ENCODE measurements around the gene PPP6R2. TPM values are rescaled to one million over a fixed set of nuclear protein-coding genes. Genes with fewer than 3 reads are reported as not detected.

The PPP6R2 gene
- total RNA-seq, 2 experiments from 2014 or later: 62.3 to 64.5 TPM

GRCh38 chr22:50445880-50446707 is 103.0 kb downstream of the PPP6R2 start:
- no peak for DNase-seq (ENCODE audit: low spot score)
- CTCF ChIA-PET (ENCODE audit: unreplicated experiment): no interaction called here
- intact Hi-C loops (cut with micrococcal nuclease; ENCODE audit: unreplicated experiment): no loop called here
- Histone ChIP-seq H4K20me1 (ENCODE audit: insufficient read depth, low read length) (no peaks in the 10 kb centered on the region), H3K4me1 (ENCODE audit: insufficient read depth, low read length, poor library complexity, severe bottlenecking) (peaks cover 44% of the 10 kb centered on the region), H3K36me3 (ENCODE audit: insufficient read depth, low read length) (peaks cover 88% of the 10 kb centered on the region), H3K4me2 (ENCODE audit: low read length) (peak overlapping the region; percentile 60), H2AFZ (ENCODE audit: low read length) (no peak overlapping the region), H3K79me2 (ENCODE audit: insufficient read depth, low read depth, low read length) (peaks cover under 1% of the 10 kb centered on the region; the same call in 1 of the 2 replicates), H3K4me3 (ENCODE audit: low read depth, low read length, poor library complexity, severe bottlenecking) (no peak overlapping the region), H3K27ac (ENCODE audit: low read depth, low read length, poor library complexity, severe bottlenecking) (peak overlapping the region; percentile 72), H3K9me3 (ENCODE audit: low read length) (no peaks in the 10 kb centered on the region), H3K9me2 (ENCODE audit: insufficient read depth, low read length) (no peaks in the 10 kb centered on the region)
- no TSS peak for BruUV-seq (replicated peaks)
- TF ChIP-seq, protein P1, sequence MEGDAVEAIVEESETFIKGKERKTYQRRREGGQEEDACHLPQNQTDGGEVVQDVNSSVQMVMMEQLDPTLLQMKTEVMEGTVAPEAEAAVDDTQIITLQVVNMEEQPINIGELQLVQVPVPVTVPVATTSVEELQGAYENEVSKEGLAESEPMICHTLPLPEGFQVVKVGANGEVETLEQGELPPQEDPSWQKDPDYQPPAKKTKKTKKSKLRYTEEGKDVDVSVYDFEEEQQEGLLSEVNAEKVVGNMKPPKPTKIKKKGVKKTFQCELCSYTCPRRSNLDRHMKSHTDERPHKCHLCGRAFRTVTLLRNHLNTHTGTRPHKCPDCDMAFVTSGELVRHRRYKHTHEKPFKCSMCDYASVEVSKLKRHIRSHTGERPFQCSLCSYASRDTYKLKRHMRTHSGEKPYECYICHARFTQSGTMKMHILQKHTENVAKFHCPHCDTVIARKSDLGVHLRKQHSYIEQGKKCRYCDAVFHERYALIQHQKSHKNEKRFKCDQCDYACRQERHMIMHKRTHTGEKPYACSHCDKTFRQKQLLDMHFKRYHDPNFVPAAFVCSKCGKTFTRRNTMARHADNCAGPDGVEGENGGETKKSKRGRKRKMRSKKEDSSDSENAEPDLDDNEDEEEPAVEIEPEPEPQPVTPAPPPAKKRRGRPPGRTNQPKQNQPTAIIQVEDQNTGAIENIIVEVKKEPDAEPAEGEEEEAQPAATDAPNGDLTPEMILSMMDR (conservative IDR thresholded peaks at IDR 0.05; ENCODE audit: low read length): no peak
- POLR2A ChIA-PET: interaction anchor here (0.6 kb wide), 1 partner anchor 17 kb away, joined by 4 read pairs; no protein-coding TSS in a partner anchor

- Histone ChIP-seq H4K20me1 (ENCODE audit: insufficient read depth, low read length) (no peaks in the 10 kb centered on the region), H2AFZ (ENCODE audit: low read length) (no peak overlapping the region), H3K36me3 (ENCODE audit: insufficient read depth, low read length) (peaks cover 88% of the 10 kb centered on the region), H3K4me3 (ENCODE audit: low read depth, low read length, poor library complexity, severe bottlenecking) (no peak overlapping the region), H3K79me2 (ENCODE audit: insufficient read depth, low read depth, low read length) (peaks cover 5% of the 10 kb centered on the region; the same call in 1 of the 2 replicates), H3K4me1 (ENCODE audit: insufficient read depth, low read length, poor library complexity, severe bottlenecking) (peaks cover 48% of the 10 kb centered on the region), H3K9me3 (ENCODE audit: low read length) (no peaks in the 10 kb centered on the region), H3K27ac (ENCODE audit: low read depth, low read length, poor library complexity, severe bottlenecking) (no peak overlapping the region), H3K9me2 (ENCODE audit: insufficient read depth, low read length) (no peaks in the 10 kb centered on the region), H3K4me2 (ENCODE audit: low read length) (no peak overlapping the region)
- no peak for DNase-seq (ENCODE audit: low spot score)
- intact Hi-C loops (cut with micrococcal nuclease; ENCODE audit: unreplicated experiment): no loop called here
- TF ChIP-seq, protein P1 (conservative IDR thresholded peaks at IDR 0.05; ENCODE audit: low read length): no peak
- TF ChIP-seq EZH2phosphoT487 (IDR thresholded peaks at IDR 0.05; ENCODE audit: borderline replicate concordance, low read depth, low read length): no peak
- BruUV-seq (replicated peaks): TSS peak; percentile 68
- POLR2A ChIA-PET: interaction anchor here (0.6 kb wide), 1 partner anchor 18 kb away, joined by 4 read pairs; no protein-coding TSS in a partner anchor
- CTCF ChIA-PET (ENCODE audit: unreplicated experiment): no interaction called here
These were observed 103.8 kb downstream of the PPP6R2 start for GRCh38 chr22:50446708-50447575.
